SH-SY5Y (cell line): ENCODE results near the gene ALKBH4.

Source experiments
- GATA2 ChIP-seq: IDR thresholded peaks from 2 replicates; pipeline ENCODE4 v1.6.1; 2011; ENCODE audit warnings: mild to moderate bottlenecking, low read depth, low read length
- GATA3 ChIP-seq: IDR thresholded peaks from 2 replicates; pipeline ENCODE4 v1.6.1; 2011; ENCODE audit warnings: low read depth, mild to moderate bottlenecking, low read length, moderate library complexity

GRCh38 chr7:102468478-102469350 lies 4.1 kb upstream of the ALKBH4 start:
- TF ChIP-seq GATA2 (no peak), GATA3 (no peak)
